OCI-LY1 (cell line): ENCODE measurements around the gene FTCD.

Source experiments
- H2AFZ ChIP-seq: fragments of 200-600 bp; sonication (generic), shearing (Covaris generic); 2 replicates; pipeline ENCODE4 v1.6.0; 2014; ENCODE audit warnings: antibody characterized with exemption, mild to moderate bottlenecking, low read length
- H3F3A ChIP-seq: fragments of 200-600 bp; sonication (generic), shearing (Covaris generic); 2 replicates; pipeline ENCODE4 v1.6.0; 2014; ENCODE audit warnings: mild to moderate bottlenecking, antibody characterized with exemption, low read length, moderate library complexity; ENCODE audit not compliant: insufficient read depth
- H3K27ac ChIP-seq: fragments of 200-600 bp; sonication (generic); 2 replicates; pipeline ENCODE4 v1.5.1; 2014; ENCODE audit warnings: low read length, mixed run types, mild to moderate bottlenecking, low read depth; ENCODE audit not compliant: poor library complexity, severe bottlenecking
- H3K27me3 ChIP-seq: fragments of 200-600 bp; sonication (generic); 2 replicates; pipeline ENCODE4 v1.6.0; 2014; ENCODE audit warnings: antibody characterized with exemption, mild to moderate bottlenecking, low read length, moderate library complexity; ENCODE audit not compliant: insufficient read depth
- H3K36me3 ChIP-seq: fragments of 200-600 bp; sonication (generic); 2 replicates; pipeline ENCODE4 v1.6.1; 2014; ENCODE audit warnings: mild to moderate bottlenecking, antibody characterized with exemption, low read length, moderate library complexity, mixed read lengths; ENCODE audit not compliant: insufficient read depth
- H3K4me1 ChIP-seq: fragments of 200-600 bp; sonication (generic); 2 replicates; pipeline ENCODE4 v1.5.1; 2014; ENCODE audit warnings: mild to moderate bottlenecking, low read length, moderate library complexity; ENCODE audit not compliant: insufficient read depth, severe bottlenecking
- H3K4me2 ChIP-seq: fragments of 200-600 bp; sonication (generic), shearing (Covaris generic); 2 replicates; pipeline ENCODE4 v1.6.1; 2014; ENCODE audit warnings: low read length
- H3K4me3 ChIP-seq: fragments of 200-600 bp; sonication (generic); 2 replicates; pipeline ENCODE4 v1.5.1; 2014; ENCODE audit warnings: low read length, low read depth, mild to moderate bottlenecking, mixed read lengths; ENCODE audit not compliant: poor library complexity, severe bottlenecking
- H3K79me2 ChIP-seq: fragments of 200-600 bp; shearing (Covaris generic); 2 replicates; pipeline ENCODE4 v1.6.1; 2016; ENCODE audit warnings: mixed run types, low read length, mixed read lengths; ENCODE audit not compliant: insufficient read depth
- H3K9ac ChIP-seq: fragments of 200-600 bp; sonication (generic), shearing (Covaris generic); 2 replicates; pipeline ENCODE4 v1.6.1; 2014; ENCODE audit warnings: mild to moderate bottlenecking, low read length, mixed read lengths
- H3K9me2 ChIP-seq: fragments of 200-600 bp; sonication (generic), shearing (Covaris generic); 2 replicates; pipeline ENCODE4 v1.6.1; 2014; ENCODE audit warnings: low read depth, mild to moderate bottlenecking, low read length, mixed read lengths
- H3K9me3 ChIP-seq: fragments of 200-600 bp; shearing (Covaris generic); 2 replicates; pipeline ENCODE4 v1.6.1; 2014; ENCODE audit warnings: low read length, mixed read lengths
- H4K20me1 ChIP-seq: fragments of 200-600 bp; sonication (generic), shearing (Covaris generic); 2 replicates; pipeline ENCODE4 v1.6.0; 2016; ENCODE audit warnings: mild to moderate bottlenecking, low read length; ENCODE audit not compliant: insufficient read depth
- EZH2 ChIP-seq: fragments of 200-600 bp; sonication (generic), shearing (Covaris generic); IDR thresholded peaks from 2 replicates; pipeline ENCODE4 v1.8.0; 2017; ENCODE audit warnings: borderline replicate concordance, mixed run types, mild to moderate bottlenecking, antibody characterized with exemption, low read length, moderate library complexity, mixed read lengths
- TF ChIP-seq, protein P1 (sequence below): fragments of 200-600 bp; sonication (generic), shearing (Covaris generic); IDR thresholded peaks from 2 replicates; pipeline ENCODE4 v1.5.1; 2017; ENCODE audit warnings: mild to moderate bottlenecking, antibody characterized with exemption, low read length, moderate library complexity, mixed read lengths

FTCD gene

DNA sequence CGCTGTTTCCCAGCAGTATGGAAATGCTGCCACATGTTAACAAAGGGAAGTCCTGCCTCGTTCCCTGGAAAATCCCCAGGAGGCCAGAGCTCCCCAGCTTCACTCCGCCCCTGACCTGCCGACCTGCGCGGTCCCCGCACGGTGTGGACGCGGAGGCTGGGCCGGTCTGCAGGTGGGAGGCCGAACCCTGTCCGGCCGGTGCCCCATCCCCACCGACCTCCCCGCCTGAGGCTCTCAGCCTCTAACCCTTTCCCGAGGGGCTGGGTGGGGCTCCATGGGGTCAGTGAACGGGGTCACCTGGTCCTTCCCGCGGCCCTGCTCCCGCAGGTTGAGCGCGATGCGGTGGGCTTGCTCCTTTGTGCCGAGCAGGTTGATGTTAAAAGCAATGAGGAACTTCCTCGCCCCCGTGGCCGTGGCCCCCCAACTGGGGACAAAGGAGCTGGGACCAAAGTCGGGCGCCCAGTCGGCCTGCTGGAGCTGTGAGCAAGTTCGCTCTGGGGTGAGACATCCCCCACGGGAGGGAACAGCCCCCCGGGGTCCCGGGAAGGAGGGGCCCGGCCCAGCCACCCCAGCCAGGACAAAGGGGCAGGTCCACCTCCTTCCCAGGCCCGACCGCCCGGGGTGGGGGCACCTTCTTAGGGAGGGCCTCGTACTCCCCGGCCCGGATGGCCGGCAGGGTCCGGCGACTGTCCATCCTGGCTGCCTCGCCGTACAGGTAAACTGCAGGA lies 4.0 kb downstream of the FTCD start:
- no peak overlapping the region for H3K27ac ChIP-seq
- H3K4me2 ChIP-seq = no peak overlapping the region
- H3K4me3 ChIP-seq = no peak overlapping the region
- no peaks in the 10 kb centered on the region for H3K79me2 ChIP-seq
- H3F3A ChIP-seq = no peaks in the 10 kb centered on the region
- no peak overlapping the region for H2AFZ ChIP-seq
- H3K27me3 ChIP-seq = no peaks in the 10 kb centered on the region
- no peaks in the 10 kb centered on the region for H3K9me3 ChIP-seq
- no peaks in the 10 kb centered on the region for H4K20me1 ChIP-seq
- H3K9ac ChIP-seq = no peak overlapping the region
- TF ChIP-seq, protein P1, sequence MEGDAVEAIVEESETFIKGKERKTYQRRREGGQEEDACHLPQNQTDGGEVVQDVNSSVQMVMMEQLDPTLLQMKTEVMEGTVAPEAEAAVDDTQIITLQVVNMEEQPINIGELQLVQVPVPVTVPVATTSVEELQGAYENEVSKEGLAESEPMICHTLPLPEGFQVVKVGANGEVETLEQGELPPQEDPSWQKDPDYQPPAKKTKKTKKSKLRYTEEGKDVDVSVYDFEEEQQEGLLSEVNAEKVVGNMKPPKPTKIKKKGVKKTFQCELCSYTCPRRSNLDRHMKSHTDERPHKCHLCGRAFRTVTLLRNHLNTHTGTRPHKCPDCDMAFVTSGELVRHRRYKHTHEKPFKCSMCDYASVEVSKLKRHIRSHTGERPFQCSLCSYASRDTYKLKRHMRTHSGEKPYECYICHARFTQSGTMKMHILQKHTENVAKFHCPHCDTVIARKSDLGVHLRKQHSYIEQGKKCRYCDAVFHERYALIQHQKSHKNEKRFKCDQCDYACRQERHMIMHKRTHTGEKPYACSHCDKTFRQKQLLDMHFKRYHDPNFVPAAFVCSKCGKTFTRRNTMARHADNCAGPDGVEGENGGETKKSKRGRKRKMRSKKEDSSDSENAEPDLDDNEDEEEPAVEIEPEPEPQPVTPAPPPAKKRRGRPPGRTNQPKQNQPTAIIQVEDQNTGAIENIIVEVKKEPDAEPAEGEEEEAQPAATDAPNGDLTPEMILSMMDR = no peak
- no peak for TF ChIP-seq EZH2
- no peaks in the 10 kb centered on the region for H3K36me3 ChIP-seq
- no peaks in the 10 kb centered on the region for H3K4me1 ChIP-seq
- no peaks in the 10 kb centered on the region for H3K9me2 ChIP-seq

DNA sequence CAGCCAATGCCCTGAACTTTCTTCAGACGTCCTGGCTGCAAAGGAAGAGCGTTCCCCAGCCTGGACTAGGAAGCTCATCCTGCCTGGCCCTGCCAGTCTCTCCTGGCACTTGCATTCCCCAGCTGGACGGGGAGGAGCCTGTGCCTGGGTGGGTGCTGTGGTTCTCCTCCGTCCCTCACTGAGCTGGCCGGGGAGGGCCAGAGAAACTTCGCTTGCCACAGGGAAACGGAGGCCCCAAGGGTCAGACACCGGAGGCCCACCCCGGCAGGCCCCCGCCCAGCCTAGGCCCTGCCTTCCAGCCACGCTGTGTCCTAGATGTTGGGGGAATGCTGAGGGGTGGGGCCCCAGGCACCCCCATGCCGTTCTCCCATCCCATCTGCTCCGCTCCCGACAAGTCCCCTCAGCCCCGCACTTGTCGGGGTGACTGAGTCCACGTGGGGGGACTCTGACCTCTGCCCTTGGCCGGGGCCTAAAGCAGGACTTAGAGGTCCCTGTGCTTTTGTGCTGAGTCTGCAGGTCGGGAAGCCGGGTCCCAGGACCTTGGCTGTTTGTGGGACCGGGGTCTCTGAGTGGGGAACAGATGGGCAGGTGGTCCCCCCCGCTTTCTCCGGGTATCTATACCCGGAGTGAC lies 4.8 kb downstream of the FTCD start:
- H3K4me1 ChIP-seq = no peaks in the 10 kb centered on the region
- H3K9me2 ChIP-seq = no peaks in the 10 kb centered on the region
- H3K27me3 ChIP-seq = no peaks in the 10 kb centered on the region
- H2AFZ ChIP-seq = no peak overlapping the region
- H3K79me2 ChIP-seq = no peaks in the 10 kb centered on the region
- no peaks in the 10 kb centered on the region for H3K9me3 ChIP-seq
- H3K4me3 ChIP-seq = no peak overlapping the region
- no peaks in the 10 kb centered on the region for H3K36me3 ChIP-seq
- no peaks in the 10 kb centered on the region for H3F3A ChIP-seq
- no peaks in the 10 kb centered on the region for H4K20me1 ChIP-seq
- TF ChIP-seq, protein P1 = no peak
- no peak for TF ChIP-seq EZH2
- no peak overlapping the region for H3K27ac ChIP-seq
- no peak overlapping the region for H3K9ac ChIP-seq
- H3K4me2 ChIP-seq = no peak overlapping the region

DNA sequence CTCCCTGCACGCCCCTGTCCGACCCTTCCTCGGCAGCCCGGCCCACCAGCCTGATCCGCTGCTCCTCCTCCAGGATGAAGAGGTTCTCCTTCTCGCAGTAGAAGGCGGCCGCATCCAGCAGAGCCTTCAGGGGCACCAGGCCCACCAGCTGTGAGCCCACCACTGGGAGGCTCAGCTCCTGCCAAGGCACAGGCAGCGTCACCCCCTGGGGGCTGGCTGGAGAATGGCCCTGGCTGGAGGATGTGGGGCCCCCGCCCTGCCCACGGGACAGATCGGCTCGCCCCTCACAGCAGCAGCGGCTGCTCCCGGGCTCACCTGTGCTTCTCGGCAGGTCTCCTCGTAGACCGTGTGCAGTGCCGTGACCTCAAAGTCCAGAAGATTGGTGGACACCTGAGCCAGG lies 5.3 kb downstream of the FTCD start:
- TF ChIP-seq, protein P1 = no peak
- no peak for TF ChIP-seq EZH2
- Histone ChIP-seq H4K20me1 (no peaks in the 10 kb centered on the region), H3K4me1 (no peaks in the 10 kb centered on the region), H3K4me2 (no peak overlapping the region), H3K27ac (no peak overlapping the region), H2AFZ (no peak overlapping the region), H3K9ac (no peak overlapping the region), H3K36me3 (no peaks in the 10 kb centered on the region), H3F3A (no peaks in the 10 kb centered on the region), H3K79me2 (no peaks in the 10 kb centered on the region), H3K9me3 (no peaks in the 10 kb centered on the region), H3K4me3 (no peak overlapping the region), H3K9me2 (no peaks in the 10 kb centered on the region), H3K27me3 (no peaks in the 10 kb centered on the region)
